CD4-positive, alpha-beta T cell treated with Interleukin-17A for 4 hours (primary cell): ENCODE measurements around the gene HRK.
"Not testable (repeated sequence)": the region's sequence is repeated elsewhere in the genome, so short reads cannot be mapped to it uniquely, and the experiment has no call there.

Experiments used
- DNase-seq: peaks from one replicate; pipeline ENCODE4 v3.0.0-alpha.2; 2020; ENCODE audit warnings: mixed read lengths

Gene HRK

GRCh38 chr12:116818341-116818856 is 62.8 kb downstream of the HRK start:
- DNase-seq = peak; percentile 67

GRCh38 chr12:116814766-116815165 is 66.5 kb downstream of the HRK start:
- DNase-seq = not testable (repeated sequence)

GRCh38 chr12:116813271-116814041 is 67.8 kb downstream of the HRK start:
- no peak for DNase-seq

- DNase-seq = no peak
Observed at GRCh38 chr12:116812238-116812637, 69.0 kb downstream of the HRK start.

GRCh38 chr12:116808113-116809105 is 72.8 kb downstream of the HRK start:
- DNase-seq = no peak

- DNase-seq = no peak
Observed at GRCh38 chr12:116807546-116807945, 73.7 kb downstream of the HRK start.

GRCh38 chr12:116806845-116807440 is 74.3 kb downstream of the HRK start:
- DNase-seq = no peak
